Activated naive CD8-positive, alpha-beta T cell treated with anti-CD3 and anti-CD28 coated beads, Interleukin-2, amount 50 U/mL, for 24 hours (primary cell): ENCODE results near the gene ARHGAP6.
"Not testable (repeated sequence)": the region's sequence is repeated elsewhere in the genome, so short reads cannot be mapped to it uniquely, and the experiment has no call there.

ENCODE experiments used
- ATAC-seq: fragments of 150-1000 bp; cut with Tn5 transposase; one replicate; pipeline ENCODE4 v1.10.0; 2021
- DNase-seq: peaks from one replicate; pipeline ENCODE4 v3.0.0; 2021
- H3K27ac Mint-ChIP-seq: one replicate; pipeline ENCODE4 v1.8.0; 2021; ENCODE audit warnings: mild to moderate bottlenecking, mixed read lengths
- H3K27me3 Mint-ChIP-seq: one replicate; pipeline ENCODE4 v1.8.0; 2021; ENCODE audit warnings: mixed read lengths
- H3K36me3 Mint-ChIP-seq: one replicate; pipeline ENCODE4 v1.8.0; 2021; ENCODE audit warnings: low read depth, mixed read lengths
- H3K4me1 Mint-ChIP-seq: one replicate; pipeline ENCODE4 v1.8.0; 2021; ENCODE audit warnings: mixed read lengths
- H3K4me3 Mint-ChIP-seq: one replicate; pipeline ENCODE4 v1.8.0; 2021; ENCODE audit warnings: mild to moderate bottlenecking, moderate library complexity, mixed read lengths
- H3K9me3 Mint-ChIP-seq: one replicate; pipeline ENCODE4 v1.8.0; 2021; ENCODE audit warnings: mixed read lengths

ARHGAP6 gene

DNA sequence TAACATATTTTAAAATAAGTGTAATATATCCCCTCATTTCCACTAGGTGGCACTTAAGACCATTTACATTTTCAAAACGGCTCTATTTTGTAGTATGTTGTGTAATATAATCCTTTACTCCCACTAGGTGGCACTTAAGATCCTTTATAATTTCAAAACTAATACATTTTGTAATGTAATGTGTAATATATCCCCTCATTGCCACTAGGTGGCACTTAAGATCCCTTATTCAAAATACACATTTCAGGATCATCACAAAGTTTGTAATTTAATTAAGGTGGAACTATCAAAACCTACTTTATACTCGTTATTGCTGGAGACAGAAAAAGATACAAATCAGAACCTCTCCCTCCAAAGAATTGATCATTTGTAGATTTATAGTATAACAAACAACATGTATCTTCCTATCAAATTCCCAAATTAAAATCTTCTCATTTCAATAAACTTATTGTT, 132.5 kb downstream of the ARHGAP6 start:
- no peaks in the 10 kb centered on the region for H3K27me3 Mint-ChIP-seq
- no peak overlapping the region for H3K4me3 Mint-ChIP-seq
- H3K4me1 Mint-ChIP-seq = no peaks in the 10 kb centered on the region
- H3K27ac Mint-ChIP-seq = no peak overlapping the region
- H3K9me3 Mint-ChIP-seq = no peaks in the 10 kb centered on the region
- peak; percentile 84 for ATAC-seq
- H3K36me3 Mint-ChIP-seq = no peaks in the 10 kb centered on the region
- no peak for DNase-seq

DNA sequence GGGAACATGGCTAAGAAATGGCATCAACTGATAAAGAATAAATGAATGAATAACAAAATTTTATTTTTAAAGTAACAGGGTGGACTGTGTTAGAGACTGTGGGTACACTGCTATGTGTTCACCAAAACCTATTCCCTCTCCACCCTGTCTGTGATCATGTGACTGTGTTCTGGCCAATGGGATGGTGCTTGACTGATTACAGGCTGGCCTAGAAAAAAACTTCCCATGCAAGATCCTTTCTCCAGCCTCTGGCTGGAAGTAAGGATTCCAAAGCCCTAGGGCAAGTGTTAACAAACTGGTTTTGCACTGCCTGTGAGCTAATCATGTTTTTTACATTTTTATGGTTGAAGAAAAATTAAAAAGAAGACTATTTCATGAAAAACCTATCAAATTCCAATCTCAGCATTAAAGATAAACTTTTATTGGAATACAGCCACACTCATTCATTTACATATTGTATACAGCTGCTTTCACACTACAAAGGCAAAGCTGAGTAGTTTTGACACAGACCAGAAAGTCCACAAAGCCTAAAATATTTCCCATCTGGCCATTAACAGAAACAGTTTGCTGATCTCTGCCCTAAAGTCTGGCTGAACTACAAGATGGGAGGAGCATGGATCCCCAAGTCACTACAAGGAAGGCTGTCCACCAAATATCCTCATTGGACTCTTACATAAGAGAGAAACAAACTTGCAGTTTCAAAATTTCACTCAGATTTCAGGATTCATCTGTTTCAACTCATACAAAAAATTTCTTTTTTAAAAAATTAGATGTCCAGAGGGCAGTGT, 133.2 kb downstream of the ARHGAP6 start:
- ATAC-seq (no peak), DNase-seq (no peak)
- Mint-ChIP-seq H3K36me3 (no peaks in the 10 kb centered on the region), H3K9me3 (no peaks in the 10 kb centered on the region), H3K27me3 (no peaks in the 10 kb centered on the region), H3K4me1 (no peaks in the 10 kb centered on the region), H3K4me3 (no peak overlapping the region), H3K27ac (no peak overlapping the region)

DNA sequence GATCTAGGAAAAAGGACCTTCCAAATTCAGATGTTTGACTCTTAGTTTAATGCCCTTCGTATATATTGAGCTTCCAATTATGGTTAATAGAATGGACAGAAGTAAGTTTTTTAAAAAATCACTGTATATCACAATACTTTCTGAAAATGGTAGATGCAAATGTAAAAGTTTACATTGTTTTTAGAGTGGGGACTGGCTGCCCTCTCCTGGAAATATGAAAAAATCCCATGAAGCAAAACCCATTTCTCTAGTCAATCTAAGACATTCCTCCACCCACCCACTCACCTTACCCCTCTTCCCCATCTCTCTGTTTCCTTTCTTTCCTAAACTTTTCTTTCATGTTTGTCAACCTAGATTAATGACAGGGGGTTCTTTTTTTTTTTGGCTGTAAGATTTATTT, 134.5 kb downstream of the ARHGAP6 start:
- no peaks in the 10 kb centered on the region for H3K9me3 Mint-ChIP-seq
- DNase-seq (no peak), ATAC-seq (no peak)
- no peaks in the 10 kb centered on the region for H3K4me1 Mint-ChIP-seq
- no peak overlapping the region for H3K27ac Mint-ChIP-seq
- H3K36me3 Mint-ChIP-seq = no peaks in the 10 kb centered on the region
- no peaks in the 10 kb centered on the region for H3K27me3 Mint-ChIP-seq
- no peak overlapping the region for H3K4me3 Mint-ChIP-seq

DNA sequence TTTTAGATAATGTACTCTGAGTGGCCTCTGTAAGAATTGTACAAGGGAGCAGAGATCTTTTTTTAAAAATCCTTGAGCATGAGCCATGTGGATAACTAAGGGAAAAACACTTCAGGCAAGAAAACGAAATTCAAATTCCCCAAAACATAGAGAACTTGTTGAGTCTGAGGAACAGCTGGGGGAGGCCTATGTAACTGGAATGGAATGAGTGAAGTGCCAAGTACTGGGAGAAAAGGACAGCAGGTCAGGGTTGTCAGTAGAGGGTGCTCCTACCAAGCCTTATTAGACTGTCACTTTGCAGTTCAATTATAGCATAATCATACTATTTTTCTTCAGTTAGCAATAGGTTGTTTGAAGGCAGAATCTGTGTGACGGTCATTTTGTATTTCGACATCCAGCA, 135.1 kb downstream of the ARHGAP6 start:
- DNase-seq = no peak
- Mint-ChIP-seq H3K4me1 (no peaks in the 10 kb centered on the region), H3K27ac (no peak overlapping the region), H3K9me3 (no peaks in the 10 kb centered on the region), H3K36me3 (no peaks in the 10 kb centered on the region), H3K4me3 (no peak overlapping the region), H3K27me3 (no peaks in the 10 kb centered on the region)
- ATAC-seq = no peak

DNA sequence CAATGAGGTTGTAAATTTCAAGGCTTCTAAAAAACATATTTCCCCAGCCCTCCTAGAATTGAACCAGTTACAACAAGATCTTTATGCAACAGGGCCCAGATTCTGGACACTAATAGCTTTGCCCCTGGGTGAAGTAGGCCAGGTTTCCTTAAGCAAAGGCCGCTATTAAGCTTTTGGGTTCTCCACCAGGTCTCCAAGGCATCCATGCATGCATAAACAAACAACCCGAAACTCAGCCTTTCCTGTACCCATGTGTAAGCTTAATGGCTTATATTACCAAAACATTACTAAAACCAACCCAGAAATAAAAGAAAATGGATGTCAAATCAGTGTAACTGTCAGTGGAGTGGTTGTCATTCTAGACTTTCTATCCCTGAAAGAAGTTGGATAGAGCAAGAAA, 137.1 kb downstream of the ARHGAP6 start:
- no peak for DNase-seq
- H3K4me1 Mint-ChIP-seq = no peaks in the 10 kb centered on the region
- no peak overlapping the region for H3K27ac Mint-ChIP-seq
- no peaks in the 10 kb centered on the region for H3K36me3 Mint-ChIP-seq
- no peak overlapping the region for H3K4me3 Mint-ChIP-seq
- no peaks in the 10 kb centered on the region for H3K27me3 Mint-ChIP-seq
- no peak for ATAC-seq
- H3K9me3 Mint-ChIP-seq = no peaks in the 10 kb centered on the region

DNA sequence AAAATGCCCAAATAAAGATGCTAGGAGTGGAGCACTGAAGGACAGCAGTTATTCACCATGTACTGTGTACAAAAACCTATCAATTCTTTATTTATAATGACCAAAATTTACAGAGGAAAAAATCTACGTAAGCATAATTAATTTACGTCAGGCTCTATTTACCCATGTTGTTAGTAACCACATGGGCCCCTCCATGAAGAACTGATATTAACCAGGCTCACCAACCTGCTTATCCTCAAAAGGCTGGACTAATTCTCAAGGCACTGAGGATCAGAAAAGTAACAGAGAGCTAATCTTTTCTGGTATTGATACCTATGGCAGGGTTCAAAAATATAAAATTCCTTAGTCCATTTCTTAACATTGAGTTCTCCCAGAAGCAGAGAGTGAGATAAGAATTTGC, 140.0 kb downstream of the ARHGAP6 start:
- Mint-ChIP-seq H3K36me3 (no peaks in the 10 kb centered on the region), H3K4me3 (no peak overlapping the region), H3K27me3 (peaks cover 2% of the 10 kb centered on the region), H3K9me3 (no peaks in the 10 kb centered on the region), H3K4me1 (no peaks in the 10 kb centered on the region), H3K27ac (no peak overlapping the region)
- no peak for DNase-seq
- no peak for ATAC-seq

DNA sequence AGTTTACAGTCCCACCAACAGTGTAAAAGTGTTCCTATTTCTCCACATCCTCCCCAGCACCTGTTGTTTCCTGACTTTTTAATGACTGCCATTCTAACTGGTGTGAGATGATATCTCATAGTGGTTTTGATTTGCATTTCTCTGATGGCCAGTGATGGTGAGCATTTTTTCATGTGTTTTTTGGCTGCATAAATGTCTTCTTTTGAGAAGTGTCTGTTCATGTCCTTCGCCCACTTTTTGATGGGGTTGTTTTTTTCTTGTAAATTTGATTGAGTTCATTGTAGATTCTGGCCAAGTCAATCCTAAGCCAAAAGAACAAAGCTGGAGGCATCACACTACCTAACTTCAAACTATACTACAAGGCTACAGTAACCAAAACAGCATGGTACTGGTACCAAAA, 146.5 kb downstream of the ARHGAP6 start:
- not testable (repeated sequence) for ATAC-seq, H3K27me3 Mint-ChIP-seq, H3K27ac Mint-ChIP-seq, H3K36me3 Mint-ChIP-seq, H3K4me3 Mint-ChIP-seq, H3K9me3 Mint-ChIP-seq, DNase-seq, H3K4me1 Mint-ChIP-seq

DNA sequence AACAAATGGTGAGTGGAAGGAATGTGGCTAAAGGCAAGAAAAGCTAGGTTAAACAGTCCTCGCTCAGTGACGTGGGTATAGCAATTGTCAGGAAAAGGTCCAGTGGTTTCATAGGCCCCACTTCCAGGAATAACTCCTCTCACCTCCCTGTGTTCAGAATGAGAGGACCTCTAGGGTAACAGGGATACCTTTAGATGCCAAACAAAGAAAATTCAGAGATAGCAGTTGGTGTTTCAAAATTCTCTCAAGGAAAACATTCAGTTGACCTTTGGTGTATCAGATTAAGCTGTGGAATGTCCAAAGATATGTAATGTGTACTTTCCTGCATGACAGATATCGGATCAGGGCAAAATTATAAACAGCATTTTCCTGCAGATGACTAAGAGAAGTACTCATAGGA, 155.9 kb downstream of the ARHGAP6 start:
- Mint-ChIP-seq H3K36me3 (no peaks in the 10 kb centered on the region), H3K9me3 (no peaks in the 10 kb centered on the region), H3K27ac (no peak overlapping the region), H3K27me3 (no peaks in the 10 kb centered on the region), H3K4me3 (no peak overlapping the region), H3K4me1 (no peaks in the 10 kb centered on the region)
- ATAC-seq (no peak), DNase-seq (no peak)

DNA sequence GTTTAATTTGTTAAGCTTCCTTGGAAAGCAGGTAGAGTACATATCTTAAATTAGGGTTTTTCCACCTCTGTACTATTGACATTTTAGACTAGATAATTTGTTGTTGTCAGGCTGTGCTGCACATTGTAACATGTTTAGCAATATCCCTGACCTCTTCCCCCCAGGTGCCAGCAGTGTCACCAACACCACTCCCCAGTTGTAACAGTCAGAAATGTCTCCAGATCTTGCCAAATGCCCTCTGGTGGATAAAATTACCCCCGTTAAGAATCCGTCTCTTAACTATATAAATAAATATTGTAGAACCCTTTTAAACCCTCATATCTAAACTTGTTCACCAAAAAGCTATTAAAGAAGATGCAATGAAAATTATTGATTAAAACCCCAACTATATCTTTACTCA, 161.5 kb downstream of the ARHGAP6 start:
- peaks cover 1% of the 10 kb centered on the region for H3K27me3 Mint-ChIP-seq
- H3K4me1 Mint-ChIP-seq = no peaks in the 10 kb centered on the region
- no peak for ATAC-seq
- no peaks in the 10 kb centered on the region for H3K36me3 Mint-ChIP-seq
- H3K4me3 Mint-ChIP-seq = no peak overlapping the region
- H3K9me3 Mint-ChIP-seq = no peaks in the 10 kb centered on the region
- no peak for DNase-seq
- H3K27ac Mint-ChIP-seq = no peak overlapping the region

DNA sequence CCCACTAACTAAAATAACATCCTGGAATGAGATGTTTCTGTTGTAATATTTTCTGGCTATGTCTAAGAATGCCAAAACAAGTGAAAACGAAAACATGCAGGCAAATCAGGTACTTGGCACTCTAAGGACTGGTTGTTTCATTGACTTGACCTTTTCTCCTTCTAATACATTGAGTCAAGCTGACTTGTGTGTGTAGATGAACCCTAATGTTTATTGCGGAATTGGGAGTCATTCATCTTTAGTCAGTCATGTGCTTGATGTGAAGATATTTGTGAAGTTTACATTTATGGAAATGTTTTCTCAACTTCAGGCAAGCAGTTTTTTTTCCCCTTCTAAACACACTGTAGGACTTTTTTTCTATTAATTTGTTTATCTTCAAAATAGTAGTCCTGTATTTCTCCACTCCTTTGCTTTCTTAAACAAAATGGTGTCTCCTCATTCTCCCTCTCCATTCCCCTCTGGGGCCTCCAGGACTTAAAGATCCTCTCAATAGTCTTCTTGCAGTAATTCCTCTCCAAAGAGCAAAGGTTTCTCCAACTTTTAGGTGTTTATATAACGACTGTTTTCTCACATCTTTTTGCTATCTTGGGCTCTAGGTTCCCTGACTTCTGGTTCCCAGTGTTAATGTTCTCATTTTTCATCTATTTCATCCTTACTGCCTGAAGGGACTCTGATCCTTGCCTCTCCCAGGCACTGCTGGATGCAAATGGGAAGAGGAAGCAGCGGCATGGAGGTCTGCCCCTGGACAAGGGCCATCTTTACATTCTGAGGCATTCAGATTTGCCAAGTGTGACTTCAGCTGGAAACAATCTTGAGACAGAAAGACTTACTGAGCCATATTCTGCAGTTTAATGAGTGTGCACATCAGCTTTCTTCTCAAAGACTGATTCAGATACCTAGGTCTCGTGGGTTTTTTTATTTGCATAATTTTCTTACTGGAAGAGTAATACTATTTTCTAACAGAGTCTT, 166.4 kb downstream of the ARHGAP6 start:
- H3K36me3 Mint-ChIP-seq = no peaks in the 10 kb centered on the region
- DNase-seq = no peak
- no peak for ATAC-seq
- no peaks in the 10 kb centered on the region for H3K9me3 Mint-ChIP-seq
- no peak overlapping the region for H3K27ac Mint-ChIP-seq
- no peaks in the 10 kb centered on the region for H3K4me1 Mint-ChIP-seq
- H3K27me3 Mint-ChIP-seq = peaks cover 1% of the 10 kb centered on the region
- no peak overlapping the region for H3K4me3 Mint-ChIP-seq

DNA sequence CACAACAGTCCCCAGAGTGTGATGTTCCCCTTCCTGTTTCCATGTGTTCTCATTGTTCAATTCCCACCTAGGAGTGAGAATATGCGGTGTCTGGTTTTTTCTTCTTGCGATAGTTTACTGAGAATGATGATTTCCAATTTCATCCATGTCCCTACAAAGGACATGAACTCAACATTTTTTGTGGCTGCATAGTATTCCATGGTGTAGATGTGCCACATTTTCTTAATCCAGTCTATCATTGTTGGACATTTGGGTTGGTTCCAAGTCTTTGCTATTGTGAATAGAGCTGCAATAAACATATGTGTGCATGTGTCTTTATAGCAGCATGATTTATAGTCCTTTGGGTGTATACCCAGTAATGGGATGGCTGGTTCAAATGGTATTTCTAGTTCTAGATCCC, 174.3 kb downstream of the ARHGAP6 start:
- ATAC-seq, DNase-seq, H3K4me1 Mint-ChIP-seq, H3K36me3 Mint-ChIP-seq, H3K27me3 Mint-ChIP-seq, H3K4me3 Mint-ChIP-seq, H3K27ac Mint-ChIP-seq, H3K9me3 Mint-ChIP-seq: not testable (repeated sequence)

DNA sequence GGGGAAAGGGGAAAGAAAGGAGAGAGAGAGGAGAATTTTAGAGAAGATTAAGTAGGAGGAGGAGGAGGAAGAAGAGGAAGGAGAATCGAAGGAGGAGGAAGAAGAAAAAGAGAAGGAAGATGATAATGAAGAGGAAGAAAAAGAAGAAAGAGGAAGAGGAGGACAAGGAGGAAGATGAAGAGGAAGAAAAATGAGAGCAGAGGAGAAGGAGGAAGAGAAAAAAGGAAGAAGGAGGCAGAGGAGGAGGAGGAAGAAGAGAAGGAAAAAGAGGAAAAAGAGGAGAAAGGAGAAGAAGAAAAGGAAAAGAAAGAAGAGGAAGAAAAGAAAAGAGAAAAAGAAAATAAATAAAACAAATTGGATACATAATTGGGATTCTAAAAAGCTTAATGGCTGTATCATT, 181.4 kb downstream of the ARHGAP6 start:
- ATAC-seq (no peak), DNase-seq (no peak)
- H3K4me3 Mint-ChIP-seq = no peak overlapping the region
- no peaks in the 10 kb centered on the region for H3K36me3 Mint-ChIP-seq
- no peaks in the 10 kb centered on the region for H3K9me3 Mint-ChIP-seq
- no peaks in the 10 kb centered on the region for H3K4me1 Mint-ChIP-seq
- peaks cover 3% of the 10 kb centered on the region for H3K27me3 Mint-ChIP-seq
- no peak overlapping the region for H3K27ac Mint-ChIP-seq

DNA sequence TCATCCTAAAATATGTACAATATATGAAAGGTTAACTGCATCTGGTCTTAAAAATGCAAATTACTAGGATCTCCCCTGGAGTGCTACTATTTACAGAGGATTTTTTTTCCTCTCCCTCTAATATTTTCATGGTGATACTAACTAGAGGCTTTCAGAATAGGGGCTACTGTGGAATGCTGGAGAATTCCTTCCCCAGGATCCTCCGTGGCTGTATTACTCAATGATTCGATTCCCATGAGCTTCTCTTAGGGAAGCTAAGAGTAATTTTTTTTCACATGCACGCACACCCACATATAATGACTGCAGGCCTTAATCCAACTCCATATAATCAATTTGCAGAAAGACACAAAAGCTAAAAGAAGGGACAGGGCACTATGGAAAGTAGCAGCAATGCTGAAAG, 184.7 kb downstream of the ARHGAP6 start:
- H3K9me3 Mint-ChIP-seq = no peaks in the 10 kb centered on the region
- no peak overlapping the region for H3K4me3 Mint-ChIP-seq
- H3K27me3 Mint-ChIP-seq = no peaks in the 10 kb centered on the region
- H3K4me1 Mint-ChIP-seq = no peaks in the 10 kb centered on the region
- DNase-seq (no peak), ATAC-seq (no peak)
- no peaks in the 10 kb centered on the region for H3K36me3 Mint-ChIP-seq
- H3K27ac Mint-ChIP-seq = no peak overlapping the region

DNA sequence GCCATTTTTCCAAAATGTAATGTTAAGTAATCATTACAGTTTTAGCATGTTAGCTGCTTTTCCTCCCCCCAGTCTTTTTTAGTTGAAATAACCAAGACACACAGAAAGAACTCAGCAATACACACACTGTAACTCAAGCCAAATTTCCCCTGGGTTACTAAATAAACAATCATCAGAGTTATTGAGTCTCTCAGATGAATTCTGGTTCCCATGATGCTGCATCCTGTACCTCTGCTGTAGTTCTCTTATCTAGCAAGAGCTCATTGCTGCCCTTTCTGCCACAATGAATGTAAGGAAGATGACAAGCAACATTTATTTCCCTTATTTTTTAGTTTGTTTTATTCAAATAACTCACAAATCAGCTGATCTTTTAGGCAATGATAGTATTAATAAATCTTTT, 185.1 kb downstream of the ARHGAP6 start:
- ATAC-seq (no peak), DNase-seq (no peak)
- Mint-ChIP-seq H3K9me3 (no peaks in the 10 kb centered on the region), H3K27ac (no peak overlapping the region), H3K4me1 (no peaks in the 10 kb centered on the region), H3K27me3 (no peaks in the 10 kb centered on the region), H3K36me3 (no peaks in the 10 kb centered on the region), H3K4me3 (no peak overlapping the region)

DNA sequence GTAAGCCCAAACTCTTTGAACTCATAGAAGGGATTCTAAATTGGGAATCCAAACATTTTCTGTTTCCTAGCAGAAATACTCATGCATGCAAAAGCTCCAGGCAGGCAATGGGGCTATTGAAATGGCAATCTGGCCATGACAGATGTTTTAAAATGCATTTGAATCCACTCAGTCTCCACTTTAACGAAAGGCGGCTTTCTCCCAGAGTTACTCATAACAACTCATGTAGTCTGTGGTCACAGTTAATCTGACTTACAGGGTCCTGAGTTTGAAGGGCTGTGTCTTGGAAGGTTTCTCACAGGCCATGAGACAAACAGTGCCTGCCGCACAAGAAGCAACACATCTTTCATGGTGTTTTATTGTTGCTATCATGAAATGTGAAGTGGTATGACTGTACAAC, 186.8 kb downstream of the ARHGAP6 start:
- H3K9me3 Mint-ChIP-seq = no peaks in the 10 kb centered on the region
- no peaks in the 10 kb centered on the region for H3K4me1 Mint-ChIP-seq
- H3K27ac Mint-ChIP-seq = no peak overlapping the region
- no peaks in the 10 kb centered on the region for H3K27me3 Mint-ChIP-seq
- H3K36me3 Mint-ChIP-seq = no peaks in the 10 kb centered on the region
- H3K4me3 Mint-ChIP-seq = no peak overlapping the region
- DNase-seq (no peak), ATAC-seq (no peak)
